Measurements from ENCODE around the gene MYBBP1A.

MYBBP1A gene

DNA sequence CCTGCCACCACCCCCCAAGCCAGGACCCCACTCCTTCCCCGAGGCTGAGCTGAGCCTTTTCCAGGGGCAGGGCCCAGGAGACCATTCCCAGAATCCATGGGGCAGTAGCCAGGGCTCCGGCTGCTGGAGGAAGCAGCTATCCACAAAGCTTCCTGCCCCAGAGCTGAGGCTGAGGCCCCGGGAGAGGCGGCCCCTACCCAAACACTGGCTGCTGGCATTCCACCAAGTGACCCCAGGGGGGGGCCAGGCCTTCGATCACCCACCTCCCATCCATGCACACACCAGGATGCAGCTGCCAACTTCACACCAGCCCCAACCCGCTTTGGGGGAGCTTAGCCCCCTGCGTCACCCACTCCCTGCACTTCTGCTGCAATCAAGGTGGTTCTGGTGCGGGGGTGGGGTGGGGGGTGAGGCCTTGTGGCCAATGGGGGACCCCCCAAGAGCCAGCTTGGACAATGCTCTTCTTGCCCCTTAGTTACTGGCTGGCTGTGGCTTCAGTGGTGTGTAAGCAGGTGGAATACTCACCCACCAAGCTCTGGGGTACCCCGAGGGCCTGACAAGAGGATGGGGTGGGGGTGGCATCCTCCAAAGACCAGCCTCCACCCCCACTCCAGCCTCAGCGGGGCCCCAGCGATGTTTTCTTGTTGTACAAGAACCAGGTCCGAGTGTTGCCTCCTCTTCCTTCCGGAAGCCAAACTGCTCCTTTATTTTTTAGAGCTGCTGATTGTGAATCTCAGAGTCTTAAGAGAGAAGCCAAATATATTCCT is 16.8 kb downstream of the MYBBP1A start:
- no peak for DNase-seq (ENCODE audit: low read depth in 3 of 3, low spot score in 1 of 3)

DNA sequence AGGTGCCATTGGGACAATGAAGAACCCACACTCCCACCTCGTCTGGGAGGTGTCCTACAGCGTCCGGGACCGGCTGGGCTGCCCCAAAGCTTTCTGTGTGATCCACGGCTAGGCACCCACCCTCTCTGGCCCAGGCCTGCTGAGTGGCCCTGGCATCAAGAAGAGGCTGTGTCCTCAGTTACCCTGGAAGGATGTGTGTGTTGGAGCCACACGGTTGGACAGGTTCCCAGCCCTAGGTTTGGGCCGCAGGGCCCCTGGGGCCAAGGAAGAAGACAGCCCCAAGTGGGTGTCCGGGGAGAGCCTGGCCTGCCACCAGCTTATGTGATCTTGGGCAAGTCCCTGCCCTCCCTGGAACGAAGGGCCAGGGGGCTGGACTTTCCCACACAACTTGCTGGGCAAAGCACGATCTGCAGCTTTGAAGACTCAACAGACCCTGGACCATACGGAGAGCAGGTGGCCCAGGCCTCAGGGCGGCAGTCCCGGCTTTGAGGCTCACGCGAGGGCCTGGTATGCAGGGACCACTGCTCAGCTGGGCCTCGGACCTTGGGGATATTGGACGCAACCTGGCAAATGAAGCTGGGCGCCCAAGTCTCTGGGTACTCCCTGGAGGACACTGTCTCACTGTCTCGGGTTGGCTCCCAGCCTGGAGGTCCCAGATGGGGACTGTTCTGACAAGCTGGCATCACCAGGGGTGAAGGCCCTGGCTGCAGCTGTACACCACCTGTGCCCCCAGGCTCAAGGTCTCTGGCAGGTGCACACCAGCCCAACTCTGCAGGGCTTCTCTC is 17.5 kb downstream of the MYBBP1A start:
- DNase-seq (ENCODE audit: low read depth in 3 of 3, low spot score in 1 of 3) = no peak

DNA sequence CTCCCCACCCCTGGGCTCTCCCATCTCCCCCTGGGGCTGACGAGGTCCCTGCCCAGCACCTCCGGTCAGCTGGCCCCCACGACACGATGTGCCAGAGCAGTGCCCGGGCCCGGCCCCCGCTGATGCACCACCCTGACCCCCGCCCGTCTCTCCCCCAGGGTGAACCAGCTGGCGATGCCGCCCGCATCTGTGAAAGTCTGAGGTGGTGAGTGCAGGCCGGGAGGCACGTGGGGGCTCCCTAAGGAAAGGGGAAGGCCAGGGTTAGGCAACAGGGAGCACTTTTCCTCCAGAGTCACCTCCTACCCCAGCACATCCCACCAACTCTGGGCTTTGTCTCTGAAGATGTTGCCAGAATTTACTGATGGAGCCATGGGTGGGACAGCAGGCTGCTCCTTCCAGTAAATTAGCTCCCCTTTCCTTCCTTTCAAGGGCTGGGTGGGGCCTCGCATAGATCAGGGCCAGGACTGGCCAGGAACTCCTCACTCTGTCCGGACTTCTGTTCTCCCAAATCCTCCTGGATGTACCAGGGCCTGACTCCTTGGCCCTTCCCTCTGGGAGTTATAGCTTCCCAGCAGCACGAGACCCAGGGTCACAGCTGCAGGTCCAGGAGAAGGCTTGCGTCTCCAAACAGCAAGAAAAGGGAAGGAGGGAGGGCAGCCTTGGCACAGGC is 18.3 kb downstream of the MYBBP1A start:
- DNase-seq (ENCODE audit: low read depth in 3 of 3, low spot score in 1 of 3) = no peak

DNA sequence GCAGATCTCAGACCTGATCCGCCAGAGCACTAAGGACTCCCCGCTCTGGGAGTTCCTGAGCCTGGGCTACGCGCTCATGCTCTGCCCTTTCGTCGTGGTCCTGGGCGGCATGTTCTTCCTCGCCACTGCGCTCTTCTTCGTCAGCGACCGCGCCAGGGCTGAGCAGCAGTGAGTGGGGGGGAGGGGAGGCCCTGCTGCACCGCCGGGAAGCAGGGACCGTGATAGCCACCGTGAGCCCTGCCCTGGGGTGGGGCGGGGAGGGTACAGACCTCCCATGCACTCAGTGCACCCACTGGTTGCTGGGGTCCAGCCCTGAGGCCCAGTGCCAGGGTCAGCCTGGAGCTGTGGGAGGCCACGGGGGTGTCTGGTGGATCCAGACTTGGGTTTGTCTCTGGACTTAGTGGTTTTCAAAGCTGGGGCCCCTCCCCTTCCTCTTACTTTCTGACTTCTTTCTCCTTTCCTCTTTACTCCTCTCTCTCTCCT is 18.9 kb downstream of the MYBBP1A start:
- DNase-seq (ENCODE audit: low read depth in 3 of 3, low spot score in 1 of 3) = no peak

DNA sequence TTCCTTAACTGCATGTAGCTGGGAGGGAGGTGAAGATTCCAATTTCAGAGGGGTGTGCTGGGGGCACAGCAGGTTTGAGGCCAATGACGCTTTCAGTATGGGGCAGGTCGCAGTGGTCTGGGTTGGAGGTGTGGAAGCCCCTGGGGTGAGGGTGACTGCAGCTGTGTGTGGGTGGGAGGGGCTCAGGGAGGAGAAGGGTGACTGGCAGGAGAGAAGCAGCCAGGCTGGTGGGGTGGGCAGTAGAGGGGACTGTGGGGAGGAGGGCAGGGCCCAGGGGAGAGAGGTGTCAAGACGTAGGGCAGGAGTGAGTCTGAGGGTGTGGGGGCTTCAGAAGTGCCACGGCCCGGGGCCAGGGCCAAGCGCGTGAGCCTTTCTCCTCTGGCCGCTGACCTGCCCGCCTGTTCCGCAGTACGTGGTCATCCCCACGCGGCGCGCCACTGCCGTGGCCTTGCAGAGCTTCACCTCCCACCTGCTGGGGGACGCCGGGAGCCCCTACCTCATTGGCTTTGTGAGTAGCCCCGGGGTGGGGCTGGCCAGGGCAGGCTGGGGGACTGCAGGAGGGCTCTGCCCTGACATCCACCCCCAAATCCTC is 19.4 kb downstream of the MYBBP1A start:
- DNase-seq (ENCODE audit: low read depth in 3 of 3, low spot score in 1 of 3) = no peak

DNA sequence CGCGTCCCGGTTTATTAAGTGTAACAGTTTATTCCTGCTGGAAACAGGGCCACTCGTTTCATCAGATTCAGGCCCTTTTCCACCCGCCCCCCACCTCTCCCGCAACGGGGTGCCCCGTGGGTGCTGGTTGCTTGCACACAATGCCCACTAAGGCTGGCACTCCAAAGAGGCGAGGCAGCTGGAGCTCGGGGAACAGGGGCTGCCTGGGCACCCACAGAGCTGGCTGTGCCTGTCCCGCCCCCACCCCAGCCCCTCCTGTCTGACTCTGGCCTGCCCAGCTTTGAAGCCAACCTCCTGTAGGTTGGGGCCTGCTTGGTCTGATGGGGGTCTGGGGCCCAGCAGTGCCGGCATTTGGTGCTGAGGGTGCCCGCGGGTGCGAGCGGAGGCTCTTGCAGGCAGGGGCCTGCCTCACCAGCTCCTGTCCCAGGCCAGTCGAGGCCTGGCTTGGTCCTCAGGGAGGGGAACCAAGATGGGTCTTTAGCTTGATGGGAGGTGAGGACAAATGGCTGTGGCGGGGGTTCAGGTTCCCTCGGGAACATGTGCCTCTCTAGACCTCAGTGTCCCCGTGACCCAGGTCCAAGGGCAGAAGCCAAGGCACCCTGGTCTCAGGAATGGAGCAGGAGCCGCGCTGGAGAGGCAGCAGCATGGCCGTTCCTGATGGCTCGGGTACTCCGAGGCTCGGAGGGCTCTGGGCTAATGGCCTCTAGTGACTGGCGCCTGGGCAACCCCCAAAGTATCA is 20.1 kb downstream of the MYBBP1A start:
- DNase-seq (ENCODE audit: low read depth in 3 of 3, low spot score in 1 of 3) = no peak

DNA sequence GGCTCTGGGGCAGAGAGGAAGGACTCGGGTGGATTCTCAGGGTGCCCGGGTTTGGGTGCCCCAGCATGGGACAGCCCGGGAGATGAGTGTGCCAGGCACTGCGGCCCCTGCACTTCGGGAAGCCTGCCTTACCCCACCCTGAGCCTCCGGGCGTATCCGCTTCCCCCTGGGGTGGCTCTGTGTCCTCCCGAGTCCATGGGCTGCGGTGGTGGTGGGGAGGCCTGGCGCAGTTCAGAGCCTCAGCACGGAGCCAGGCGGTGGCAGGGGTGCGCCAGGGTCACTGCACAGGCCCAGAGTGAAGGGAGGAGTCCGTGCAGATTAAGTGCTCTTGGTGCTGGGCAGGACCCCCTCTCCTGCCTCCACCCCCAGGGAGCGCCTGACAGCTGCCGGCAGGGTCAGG is 20.7 kb downstream of the MYBBP1A start:
- no peak for DNase-seq (ENCODE audit: low read depth in 3 of 3, low spot score in 1 of 3)

DNA sequence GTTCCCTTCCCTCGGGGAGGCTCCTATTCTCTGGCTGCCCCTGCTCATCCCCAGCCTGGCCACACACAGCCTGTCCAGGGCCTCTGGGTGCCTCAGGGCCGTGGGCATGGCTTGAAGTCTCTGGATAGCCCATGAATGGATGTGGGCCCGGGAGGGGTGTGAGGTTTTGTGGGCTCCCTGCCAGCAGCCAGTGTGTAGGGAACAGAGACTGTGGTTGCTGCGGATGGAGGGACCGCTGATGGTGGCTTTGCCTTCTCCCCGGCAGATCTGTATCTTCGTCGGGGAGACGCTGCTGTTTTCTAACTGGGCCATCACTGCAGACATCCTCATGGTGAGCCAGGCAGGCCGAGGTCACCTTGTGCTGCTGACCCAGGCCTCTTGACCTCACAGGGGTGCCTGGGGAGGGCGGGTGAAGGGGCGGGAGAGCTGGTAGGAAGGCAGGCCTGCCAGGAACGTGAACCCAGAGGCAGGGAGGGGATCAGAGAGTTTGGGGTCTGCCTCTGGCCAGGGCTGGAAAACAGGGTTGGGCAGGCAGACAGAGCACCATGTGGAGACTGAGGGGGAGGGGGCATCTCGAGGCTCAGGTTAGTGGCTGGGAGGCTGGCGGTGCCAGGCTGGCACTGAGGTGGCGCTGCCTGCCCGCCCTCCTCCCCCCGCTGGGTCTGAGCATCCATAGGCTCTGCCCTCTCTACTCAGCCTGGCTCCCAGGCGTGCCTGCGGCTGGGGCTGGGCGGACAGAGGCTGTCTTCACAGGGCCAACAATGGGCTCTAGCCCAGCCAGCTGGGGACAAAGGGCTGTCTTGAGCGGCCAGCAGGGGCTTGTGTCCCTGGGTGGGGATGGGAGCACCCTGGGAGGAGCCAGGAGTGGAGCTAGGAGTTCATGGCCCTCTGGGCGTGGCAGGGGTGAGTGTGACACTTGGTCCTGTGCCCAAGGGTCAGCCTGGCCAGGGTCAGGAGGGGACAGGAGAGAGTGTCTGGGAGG is 21.4 kb downstream of the MYBBP1A start:
- no peak for DNase-seq (ENCODE audit: low read depth in 3 of 3, low spot score in 1 of 3)

DNA sequence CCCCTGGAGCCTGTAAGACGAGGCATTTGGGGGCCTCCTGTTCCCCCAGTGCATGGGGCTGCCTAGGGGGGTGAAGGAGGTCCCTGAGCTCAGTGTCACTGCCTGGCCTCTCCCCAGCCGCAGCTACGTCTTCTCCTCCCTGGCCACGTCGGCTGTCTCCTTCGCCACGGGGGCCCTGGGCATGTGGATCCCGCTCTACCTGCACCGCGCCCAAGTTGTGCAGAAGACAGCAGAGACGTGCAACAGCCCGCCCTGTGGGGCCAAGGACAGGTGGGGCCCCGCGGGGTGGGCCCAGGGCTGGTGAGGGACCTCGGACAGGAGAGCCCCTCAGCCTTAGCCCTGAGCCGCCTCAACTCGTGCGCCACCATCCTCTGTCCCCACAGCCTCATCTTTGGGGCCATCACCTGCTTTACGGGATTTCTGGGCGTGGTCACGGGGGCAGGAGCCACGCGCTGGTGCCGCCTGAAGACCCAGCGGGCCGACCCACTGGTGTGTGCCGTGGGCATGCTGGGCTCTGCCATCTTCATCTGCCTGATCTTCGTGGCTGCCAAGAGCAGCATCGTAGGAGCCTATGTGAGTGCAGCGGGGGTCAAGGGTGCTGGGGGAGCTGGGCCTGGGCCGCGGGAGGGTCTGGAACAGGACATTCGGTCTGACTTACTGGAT is 22.2 kb downstream of the MYBBP1A start:
- no peak for DNase-seq (ENCODE audit: low read depth in 3 of 3, low spot score in 1 of 3)

DNA sequence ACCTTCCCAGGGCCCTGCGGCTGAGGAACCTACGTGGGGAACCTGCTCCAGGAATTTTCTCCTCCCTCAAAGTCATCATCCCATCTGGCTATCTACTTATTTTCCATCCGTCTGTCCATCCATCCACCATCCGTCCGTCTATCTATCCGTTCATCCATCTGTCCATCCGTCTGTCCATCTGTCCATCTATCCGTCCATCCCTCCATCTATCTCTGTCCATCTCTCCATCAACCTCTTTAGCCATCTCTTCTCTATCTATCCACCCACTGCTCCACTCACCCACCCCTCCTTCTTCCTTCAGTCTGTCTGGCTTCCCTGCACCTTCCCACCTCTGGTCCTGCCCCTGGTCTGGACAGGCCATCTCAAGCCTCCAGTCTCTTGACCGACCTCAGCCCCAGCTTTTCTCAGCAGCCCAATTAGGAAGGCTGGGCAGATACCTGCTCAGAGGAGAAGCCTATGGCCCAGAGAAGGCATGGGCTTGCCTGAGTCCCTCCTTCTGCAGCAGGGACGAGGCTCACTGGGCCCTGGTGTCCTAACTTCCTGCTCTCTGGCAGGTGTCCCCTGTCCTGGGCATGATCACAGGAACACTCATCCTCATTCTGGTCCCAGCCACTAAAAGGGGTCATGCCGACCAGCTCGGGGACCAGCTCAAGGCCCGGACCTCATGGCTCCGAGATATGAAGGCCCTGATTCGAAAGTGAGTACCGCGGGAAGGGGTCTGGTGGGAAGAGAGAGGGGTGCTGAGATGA is 23.0 kb downstream of the MYBBP1A start:
- DNase-seq (ENCODE audit: low read depth in 3 of 3, low spot score in 1 of 3) = no peak

DNA sequence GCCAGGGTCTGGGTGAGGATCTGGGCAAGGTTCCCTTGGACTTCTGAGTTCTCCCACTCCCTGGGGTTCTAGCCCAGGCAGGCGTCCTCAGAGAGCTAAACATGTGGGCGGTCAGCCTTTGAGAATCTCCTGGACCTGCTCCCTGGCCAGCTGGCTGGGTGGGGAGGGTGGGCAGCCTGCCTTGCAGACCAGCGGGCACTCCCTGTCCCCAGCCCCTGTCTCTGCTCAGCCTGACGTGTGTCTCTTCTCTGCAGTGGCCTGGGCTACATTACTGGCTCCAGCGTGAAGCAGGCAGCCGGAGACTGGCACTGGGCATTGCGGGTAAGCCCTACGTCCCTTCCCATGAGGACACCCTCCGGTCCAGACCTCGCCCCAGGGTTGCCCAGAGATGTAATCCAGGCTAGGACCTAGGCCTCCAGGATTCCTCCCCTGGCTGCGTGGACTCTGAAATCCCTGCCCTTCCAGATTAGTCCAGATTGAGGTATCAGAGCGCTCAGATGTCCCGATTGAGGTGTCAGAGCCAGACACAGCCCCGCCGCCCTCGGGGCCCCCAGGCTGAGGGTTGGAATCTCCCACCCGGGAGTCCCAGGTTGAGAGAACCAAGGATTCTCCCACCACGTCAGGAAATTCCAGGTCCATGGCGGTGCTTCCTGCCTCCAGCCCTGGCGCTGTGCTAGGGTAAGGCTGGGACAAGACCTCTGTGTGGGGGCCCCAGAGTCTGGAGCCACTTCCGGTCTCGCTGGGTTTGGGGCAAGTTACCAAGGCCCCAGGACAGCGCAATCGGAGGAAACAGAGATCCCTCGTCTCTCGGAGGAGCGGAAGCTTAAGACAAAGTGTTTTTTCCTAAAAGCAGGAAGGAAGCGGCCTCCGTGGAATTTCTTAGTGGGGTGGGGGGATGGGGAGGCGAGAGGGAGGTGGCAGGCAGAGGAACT is 24.1 kb downstream of the MYBBP1A start:
- DNase-seq (ENCODE audit: low read depth in 3 of 3, low spot score in 1 of 3) = no peak

DNA sequence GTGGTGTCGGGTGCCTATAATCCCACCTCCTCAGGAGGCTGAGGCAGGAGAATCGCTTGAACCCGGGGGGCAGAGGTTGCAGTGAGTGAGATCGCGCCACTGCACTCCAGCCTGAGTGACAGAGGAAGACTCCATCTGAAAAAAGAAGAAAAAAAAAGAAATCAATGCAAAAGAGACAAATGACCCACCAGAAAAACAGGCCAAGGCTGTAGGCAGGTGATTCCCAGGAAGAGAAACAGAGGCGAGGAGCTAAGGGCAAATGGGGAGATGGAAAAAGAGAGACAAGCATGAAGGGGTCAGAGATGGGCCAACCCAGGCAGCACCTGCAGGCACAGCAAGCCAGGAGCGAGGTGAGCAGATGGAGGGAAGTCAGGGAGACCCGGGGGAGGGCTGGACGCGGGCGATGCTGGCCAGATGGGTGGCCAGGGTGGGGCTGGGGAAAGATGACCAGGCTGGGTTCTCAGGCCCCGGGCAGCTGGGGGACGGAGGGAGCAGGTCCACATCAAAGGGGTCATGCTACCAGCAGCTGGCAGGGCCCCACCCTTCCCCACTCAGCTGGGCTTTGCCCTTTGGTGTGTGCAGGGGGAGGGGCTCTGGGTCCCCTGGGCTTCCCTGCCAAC is 25.5 kb downstream of the MYBBP1A start:
- no peak for DNase-seq (ENCODE audit: low read depth in 3 of 3, low spot score in 1 of 3)

DNA sequence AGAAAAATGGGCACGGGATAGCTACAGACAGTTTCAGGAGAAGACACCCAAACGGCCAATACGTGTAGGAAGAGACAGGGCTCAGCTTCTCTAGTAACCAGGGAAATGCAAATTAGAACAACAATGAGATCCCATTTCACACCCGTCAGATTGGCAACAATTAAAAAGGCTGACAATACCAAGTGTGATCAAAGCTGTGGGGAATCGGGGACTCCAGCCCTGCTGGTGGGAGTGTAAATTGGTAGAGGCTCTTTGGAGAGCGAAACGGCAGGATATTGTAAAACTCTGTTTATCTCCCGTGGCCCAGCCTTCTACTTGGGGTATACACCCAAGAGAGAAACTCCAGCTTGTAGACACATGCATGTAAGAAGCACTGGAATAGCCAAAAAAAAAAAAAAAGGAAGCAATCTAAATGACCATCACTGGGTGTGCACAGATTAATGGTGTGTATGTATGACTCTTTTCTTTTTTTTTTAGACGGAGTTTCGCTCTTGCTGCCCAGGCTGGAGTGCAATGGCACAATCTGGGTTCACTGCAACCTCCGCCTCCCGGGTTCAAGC is 27.5 kb downstream of the MYBBP1A start:
- no peak for DNase-seq (ENCODE audit: low read depth in 3 of 3, low spot score in 1 of 3)

DNA sequence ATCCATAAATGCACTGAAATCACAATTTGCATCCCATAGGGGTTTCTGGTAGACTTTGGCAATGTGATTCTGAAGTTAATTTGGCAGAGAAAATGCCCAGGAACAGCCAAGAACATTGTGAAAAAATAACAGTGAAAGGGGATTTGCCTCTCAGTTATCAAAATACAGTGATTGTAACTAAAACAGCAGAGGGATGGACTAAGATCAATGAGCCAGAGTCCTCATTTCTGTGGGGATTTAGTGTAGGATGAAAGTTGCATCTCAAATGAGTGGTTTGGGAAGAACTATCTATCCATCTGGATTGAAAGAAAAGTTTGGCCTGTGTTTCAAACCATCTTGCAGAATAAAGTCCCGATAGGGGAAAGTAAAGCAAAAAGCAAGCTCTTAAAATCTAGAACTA is 28.1 kb downstream of the MYBBP1A start:
- no peak for DNase-seq (ENCODE audit: low read depth in 3 of 3, low spot score in 1 of 3)

DNA sequence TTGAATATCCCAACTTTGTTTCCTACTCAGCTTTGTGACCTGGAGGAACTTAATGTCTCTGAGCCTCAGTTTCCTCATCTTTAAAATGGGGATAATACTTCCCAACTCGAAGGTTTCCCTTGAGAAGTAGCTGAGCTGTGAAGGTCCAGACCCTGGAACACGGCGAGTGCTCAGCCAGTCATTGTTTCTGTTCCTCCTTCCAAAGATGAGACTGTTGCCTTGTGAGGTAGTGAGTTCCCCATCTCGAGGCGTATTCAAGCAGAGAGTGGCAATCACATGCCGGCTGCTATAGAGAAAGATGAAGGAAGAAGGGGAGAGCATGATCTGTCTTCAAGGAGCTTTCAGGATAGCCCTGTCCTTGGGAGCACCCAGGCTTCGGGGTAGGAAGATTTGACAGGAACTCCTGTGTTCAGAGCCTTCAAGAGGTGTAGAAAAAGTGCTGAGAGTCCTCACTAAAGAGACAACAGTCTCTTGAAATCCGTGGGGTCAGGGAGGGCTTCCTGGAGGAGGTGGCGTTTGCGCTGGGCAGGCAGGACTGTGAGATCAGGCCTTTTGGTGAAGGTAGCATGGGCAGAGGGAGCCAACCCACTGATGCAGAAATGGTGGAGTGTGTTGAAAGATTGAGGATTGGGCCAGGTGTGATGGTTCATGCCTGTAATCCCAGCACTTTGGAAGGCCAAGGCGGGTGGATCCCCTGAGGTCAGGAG is 29.3 kb downstream of the MYBBP1A start:
- no peak for DNase-seq (ENCODE audit: low read depth in 3 of 3, low spot score in 1 of 3)

DNA sequence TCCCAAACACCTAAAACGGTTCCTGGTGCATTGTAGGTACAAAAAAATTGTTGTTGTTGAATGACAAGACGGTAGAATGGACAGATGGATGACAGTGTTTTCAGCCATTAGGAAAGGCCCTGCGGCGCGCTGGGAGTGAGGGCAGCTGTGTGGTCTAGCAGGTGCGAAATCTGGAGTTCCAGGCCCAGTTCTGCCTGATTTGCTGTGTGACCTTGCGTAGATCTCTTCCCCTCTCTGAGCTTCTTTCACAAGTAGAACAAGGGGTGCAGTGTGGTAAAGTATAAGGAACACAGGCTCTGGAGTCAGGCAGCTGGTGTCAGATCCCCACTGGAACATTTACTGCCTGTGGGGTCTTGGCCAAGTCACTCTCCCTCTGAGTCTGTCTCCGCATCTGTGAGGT is 31.2 kb downstream of the MYBBP1A start:
- DNase-seq (ENCODE audit: low read depth in 3 of 3, low spot score in 1 of 3) = no peak

Data from stimulated activated CD4-positive, alpha-beta T cell treated with anti-CD3 and anti-CD28 coated beads, TNF-alpha, amount 100 ng/mL, for 1 hour (primary cell).